Heart left ventricle (tissue), 16 donors: Measurements from ENCODE around the gene CENPVL3. TPM values are rescaled to one million over a fixed set of nuclear protein-coding genes. Genes with fewer than 3 reads are reported as not detected.
A peak's percentile ranks its signal among the peaks of the same experiment; 100 is the strongest.
"Not testable (repeated sequence)": the region's sequence is repeated elsewhere in the genome, so short reads cannot be mapped to it uniquely, and the experiment has no call there.

Experiments used
- ATAC-seq, 4 donors: fragments of 200-7000 bp; cut with Tn5 transposase; one replicate each; pipeline ENCODE4 v1.9.1; 2020 to 2022; ENCODE audit warnings: moderate library complexity in 4 of 4, mild to moderate bottlenecking in 3 of 4, moderate number of reproducible peaks in 1 of 4
- DNase-seq, 5 donors: peaks; one replicate each; pipeline ENCODE4 v3.0.0-alpha.2; 2020
- H3K27ac ChIP-seq, 12 donors: fragments of 200-600 bp; sonication (generic) in 4 of 12; one replicate each; pipeline versions ENCODE4 v1.5.0 to v1.8.0; 2016 to 2022; ENCODE audit warnings: mild to moderate bottlenecking in 2 of 12
- H3K27me3 ChIP-seq, 9 donors: fragments of 200-600 bp; sonication (generic) in 2 of 9; one replicate each; pipeline versions ENCODE4 v1.5.1 to v1.8.0; 2016 to 2022; ENCODE audit warnings: mild to moderate bottlenecking in 3 of 9
- H3K36me3 ChIP-seq, 9 donors: fragments of 200-600 bp; sonication (generic) in 2 of 9; one replicate each; pipeline versions ENCODE4 v1.5.0 to v1.8.0; 2018 to 2022; ENCODE audit warnings: mild to moderate bottlenecking in 2 of 9
- H3K4me1 ChIP-seq, 12 donors: fragments of 200-600 bp; sonication (generic) in 4 of 12; one replicate each; pipeline versions ENCODE4 v1.5.0 to v1.8.0; 2016 to 2022; ENCODE audit warnings: mild to moderate bottlenecking in 3 of 12
- H3K4me3 ChIP-seq, 12 donors: fragments of 200-600 bp; sonication (generic) in 4 of 12; one replicate each; pipeline versions ENCODE4 v1.5.0 to v1.8.0; 2017 to 2022; ENCODE audit warnings: mild to moderate bottlenecking in 9 of 12, moderate library complexity in 4 of 12
- H3K9me3 ChIP-seq, 12 donors: fragments of 200-600 bp; sonication (generic) in 4 of 12; one replicate each; pipeline versions ENCODE4 v1.5.0 to v1.8.0; 2016 to 2022; ENCODE audit warnings: mild to moderate bottlenecking in 1 of 12
- POLR2A ChIP-seq, 2 donors: fragments of 450-650 bp; IDR thresholded peaks; one replicate each; pipeline ENCODE4 v1.6.1; 2017; ENCODE audit warnings: antibody characterized with exemption in 2 of 2, mild to moderate bottlenecking in 2 of 2, moderate library complexity in 2 of 2
- WGBS, 4 donors: extraction: QIAGEN DNeasy Blood & Tissue Kit in 2 of 4; methylation state at CpG; one replicate each; pipeline versions ENCODE4 v1.1.5 to v1.1.7; 2013 to 2018; 5-methylcytosine and 5-hydroxymethylcytosine counted together
- intact Hi-C, 10 donors: fragments of 100-400 bp; cut with DNase I; formaldehyde crosslinking; loops; one replicate each; pipeline versions ENCODE4 v1.11.1 to v1.14.2; 2022
- long read RNA-seq, 3 donors: library from polyadenylated mRNA; unstranded; transcript quantifications; one replicate each; pipeline ENCODE4 v2.0.0, GENCODE V29; 2020 to 2021
- polyA plus RNA-seq, 2 donors: library from polyadenylated mRNA; stranded (reverse); fragments of 200-250 nt; gene quantifications; one replicate each; pipeline ENCODE4 v1.2.3, GENCODE V29; 2013
- total RNA-seq, 9 donors: library from RNA; depleted of rRNA in 2 of 9; stranded (reverse); fragments of >200 nt in 2 of 9; fragmentation: NEBNext Ultra II Directional in 3 of 9; extraction: Animal tissue kit (Norgen Biotek cat#: 25700) in 3 of 9; gene quantifications; one replicate each; pipeline versions ENCODE4 v1.1.0 to v1.2.4, GENCODE V29; 2016 to 2023
- TF ChIP-seq, protein P1 (sequence below), 12 donors: fragments of 200-600 bp; sonication (generic) in 4 of 12; IDR thresholded peaks; one replicate each; pipeline versions ENCODE4 v1.5.0 to v1.8.0; 2018 to 2022; ENCODE audit warnings: antibody characterized with exemption in 12 of 12, mild to moderate bottlenecking in 5 of 12
- donor health status: ischemic (EF 13 %, LVEDD 7.1; RV severe dilation, severe dysfunction).
- donor health status: healthy with polysubstance abuse.
- donor health status: DM: no; HTN: yes; CAD: no.
- donor health status: DM: no; HTN: no; CAD: no.
- donor health status: ischemic (EF 25% LVEDD 6.9; RV normal size, moderate dysfunction).
- donor health status: ischemic (EF 25% LVEDD 5.7; RV mildly dilated, moderate dysfunction).
- donor health status: healthy.
- donor health status: DM: yes; HTN: yes; CAD: no.
- donor health status: ischemic (EF 35%, LVEDD 5.7; RV mildly dilated, moderate dysfunction).
- donor health status: nonischemic (EF 11% LVEDD 7.7; RV severe dilation, severe dysfunction).
- donor health status: DM: yes; HTN: yes; CAD: no.
- donor health status: PGD.
- donor health status: ischemic (EF 29% LVEDD 5.4; RV normal size, mild dysfunction).
- donor health status: nonischemic (EF 23%, LVEDD 6.1; RV moderate dilation, normal function).

The CENPVL3 gene
- not detected for total RNA-seq
- polyA plus RNA-seq = not detected
- long read RNA-seq, donor 1 = 0 reads
- long read RNA-seq, donor 2 = 0 reads
- long read RNA-seq, donor 3 = 0 reads

DNA sequence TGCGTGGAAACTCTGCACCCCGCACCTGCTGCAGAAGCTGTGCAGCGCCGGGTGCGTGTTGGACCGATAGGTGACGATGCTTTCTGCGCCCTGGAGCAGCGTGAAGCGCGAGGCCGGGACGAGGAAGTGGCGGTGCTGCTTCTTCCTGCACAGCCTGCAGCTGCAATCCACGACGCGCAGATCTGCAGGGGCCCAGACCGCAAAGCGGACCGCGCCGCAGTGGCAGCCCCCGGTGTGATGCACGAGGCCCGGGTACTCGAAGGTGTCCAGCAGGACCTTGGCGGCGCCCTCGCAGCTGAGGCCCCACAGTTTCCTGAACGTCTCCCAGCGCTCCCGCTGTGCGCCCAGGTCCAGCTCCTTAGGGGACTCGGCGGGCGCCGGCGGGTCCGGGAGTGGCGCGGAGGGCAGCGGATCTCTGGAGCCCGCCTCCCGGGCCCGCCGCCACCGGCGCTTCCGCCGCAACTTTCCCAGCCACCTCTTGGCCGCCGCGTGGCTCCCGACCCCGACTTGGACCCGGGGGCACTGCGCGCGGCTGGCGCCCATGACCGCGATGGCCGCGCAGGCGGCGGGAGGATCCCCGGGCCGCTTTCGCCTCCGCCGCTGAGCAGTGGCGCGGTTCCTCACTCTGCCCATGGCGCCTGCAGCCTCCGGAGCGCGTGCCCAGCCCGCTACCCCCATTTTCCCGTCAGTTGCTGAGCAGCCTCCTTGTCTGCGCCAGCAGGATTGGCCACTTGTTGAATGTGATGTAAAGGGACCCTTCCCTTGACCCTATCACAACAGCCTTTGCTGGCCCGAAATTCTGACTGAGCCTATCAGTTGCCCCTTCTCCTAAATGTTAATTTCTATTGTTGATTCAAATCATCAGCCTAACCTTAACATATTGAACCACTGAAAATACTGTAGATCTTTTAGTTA, at the start of gene CENPVL3:
TSS of gene CENPVL3 (minus strand) at position 672 of the 915 bp plus-strand sequence. CDS start at position 633, 39 bp downstream.
- Histone ChIP-seq H3K4me3 (peak within 1 kb of the TSS in 1 of 12 donors; percentile 18), H3K27me3 (peaks cover 0 to 75% (median 11%) of the 10 kb centered on the region in 9 donors)
- H3K36me3 ChIP-seq, ATAC-seq, DNase-seq, H3K27ac ChIP-seq, H3K4me1 ChIP-seq, intact Hi-C loops, H3K9me3 ChIP-seq: not testable (repeated sequence)
- WGBS, 4 donors = 1 to 54% (median 25%) methylated on average over 3 to 58 of the region's 81 CpGs

DNA sequence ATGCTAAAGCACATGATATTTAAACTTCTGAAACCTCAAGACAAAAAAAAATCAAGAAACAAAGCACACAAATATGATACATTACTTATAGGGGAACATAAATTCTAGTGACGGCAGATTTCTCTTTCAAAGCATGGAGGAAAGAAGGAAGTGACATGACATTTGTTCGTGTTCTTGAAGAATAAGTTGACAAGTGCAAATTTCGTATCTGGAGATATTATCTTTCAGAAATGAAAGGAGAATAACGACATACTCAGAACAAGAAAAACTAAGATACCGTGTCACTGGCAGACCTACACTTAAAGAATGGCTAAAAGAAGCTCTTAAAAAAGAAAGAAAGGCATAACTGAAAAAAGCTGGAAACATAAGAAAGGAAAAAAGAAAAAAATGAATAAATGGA, 47.3 kb upstream of the CENPVL3 start:
- no peak for ATAC-seq
- TF ChIP-seq, protein P1, sequence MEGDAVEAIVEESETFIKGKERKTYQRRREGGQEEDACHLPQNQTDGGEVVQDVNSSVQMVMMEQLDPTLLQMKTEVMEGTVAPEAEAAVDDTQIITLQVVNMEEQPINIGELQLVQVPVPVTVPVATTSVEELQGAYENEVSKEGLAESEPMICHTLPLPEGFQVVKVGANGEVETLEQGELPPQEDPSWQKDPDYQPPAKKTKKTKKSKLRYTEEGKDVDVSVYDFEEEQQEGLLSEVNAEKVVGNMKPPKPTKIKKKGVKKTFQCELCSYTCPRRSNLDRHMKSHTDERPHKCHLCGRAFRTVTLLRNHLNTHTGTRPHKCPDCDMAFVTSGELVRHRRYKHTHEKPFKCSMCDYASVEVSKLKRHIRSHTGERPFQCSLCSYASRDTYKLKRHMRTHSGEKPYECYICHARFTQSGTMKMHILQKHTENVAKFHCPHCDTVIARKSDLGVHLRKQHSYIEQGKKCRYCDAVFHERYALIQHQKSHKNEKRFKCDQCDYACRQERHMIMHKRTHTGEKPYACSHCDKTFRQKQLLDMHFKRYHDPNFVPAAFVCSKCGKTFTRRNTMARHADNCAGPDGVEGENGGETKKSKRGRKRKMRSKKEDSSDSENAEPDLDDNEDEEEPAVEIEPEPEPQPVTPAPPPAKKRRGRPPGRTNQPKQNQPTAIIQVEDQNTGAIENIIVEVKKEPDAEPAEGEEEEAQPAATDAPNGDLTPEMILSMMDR (IDR thresholded peaks at IDR 0.05) = no peak
- TF ChIP-seq POLR2A (IDR thresholded peaks at IDR 0.05) = no peak
- 51 to 60% (median 56%) methylated on average over 5 of the region's 5 CpGs for WGBS, 4 donors
- H3K4me1 ChIP-seq = no peaks in the 10 kb centered on the region
- H3K27me3 ChIP-seq = peaks cover 0 to 29% (median 0%) of the 10 kb centered on the region in 9 donors
- no peaks in the 10 kb centered on the region for H3K36me3 ChIP-seq
- intact Hi-C loops = no loop called here
- no peak overlapping the region for H3K4me3 ChIP-seq
- no peak overlapping the region for H3K27ac ChIP-seq
- no peak for DNase-seq
- H3K9me3 ChIP-seq = no peaks in the 10 kb centered on the region

DNA sequence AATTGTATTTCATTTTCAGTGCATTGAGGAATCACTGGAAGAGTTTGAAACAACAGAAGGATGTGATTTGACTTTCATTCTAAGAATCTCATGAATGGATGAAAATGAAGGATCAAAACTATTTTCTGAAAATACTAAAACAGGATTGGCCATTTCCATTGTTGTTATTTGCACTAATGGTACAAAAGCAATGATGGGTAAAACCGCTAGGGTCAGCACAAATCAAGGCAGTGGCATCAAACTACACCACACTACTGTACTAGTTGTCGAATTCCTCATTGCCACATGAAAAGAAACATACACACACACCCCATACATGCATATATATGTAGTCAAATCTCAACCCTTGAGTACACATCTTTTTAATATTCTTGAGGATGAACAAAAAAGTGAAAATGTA, 24.7 kb upstream of the CENPVL3 start:
- Histone ChIP-seq H3K9me3 (no peaks in the 10 kb centered on the region), H3K36me3 (no peaks in the 10 kb centered on the region), H3K4me1 (no peaks in the 10 kb centered on the region), H3K27me3 (peaks cover 0 to 47% (median 0%) of the 10 kb centered on the region in 9 donors), H3K4me3 (no peak overlapping the region), H3K27ac (no peak overlapping the region)
- no peak for ATAC-seq
- 37 to 80% (median 60%) methylated on average over 2 of the region's 2 CpGs for WGBS, 4 donors
- DNase-seq = no peak
- intact Hi-C loops = loop anchor here in 1 of 10 donors (5.0 kb wide), 1 partner anchor 219 kb away; no protein-coding TSS in a partner anchor
- TF ChIP-seq, protein P1 (IDR thresholded peaks at IDR 0.05) = no peak
- TF ChIP-seq POLR2A (IDR thresholded peaks at IDR 0.05) = no peak

DNA sequence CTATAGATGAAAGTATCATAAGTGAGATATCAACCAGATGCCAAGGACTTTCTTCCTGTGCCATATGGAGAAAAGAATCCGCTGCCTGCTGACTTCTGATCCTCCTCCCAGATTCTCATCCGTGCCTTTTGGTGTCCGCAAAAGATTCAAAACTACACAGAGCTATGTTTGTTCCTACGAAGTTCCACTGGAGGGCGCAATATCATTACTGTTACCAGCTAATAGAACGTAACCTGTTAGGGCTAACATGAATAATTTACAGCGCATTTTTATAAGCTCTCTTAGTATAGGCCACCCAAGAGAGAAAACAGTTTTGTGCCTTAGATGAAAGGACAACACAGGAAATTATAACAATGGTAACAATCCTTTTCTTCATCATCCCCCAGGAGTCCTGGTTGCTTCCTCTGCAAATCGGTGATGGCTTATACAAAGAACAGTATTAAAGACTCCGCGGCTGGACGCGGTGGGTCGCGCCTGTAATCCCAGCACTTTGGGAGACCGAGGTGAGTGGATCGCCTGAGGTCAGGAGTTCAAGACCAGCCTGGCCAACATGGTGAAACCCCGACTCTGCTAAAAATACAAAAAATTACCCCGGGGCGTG, 22.8 kb upstream of the CENPVL3 start:
- Histone ChIP-seq H3K27ac (no peak overlapping the region), H3K4me1 (no peaks in the 10 kb centered on the region), H3K36me3 (no peaks in the 10 kb centered on the region), H3K9me3 (no peaks in the 10 kb centered on the region), H3K27me3 (peaks cover 0 to 66% (median 0%) of the 10 kb centered on the region in 9 donors), H3K4me3 (no peak overlapping the region)
- TF ChIP-seq, protein P1 (IDR thresholded peaks at IDR 0.05) = peak in 10 of 12 donors; percentile 9 to 39 (median 27)
- TF ChIP-seq POLR2A (IDR thresholded peaks at IDR 0.05) = no peak
- WGBS, 4 donors = 24 to 44% (median 31%) methylated on average over 19 of the region's 19 CpGs
- ATAC-seq (no peak), DNase-seq (no peak)
- intact Hi-C loops = loop anchor here in 1 of 10 donors (5.0 kb wide), 1 partner anchor 221 kb away; no protein-coding TSS in a partner anchor

DNA sequence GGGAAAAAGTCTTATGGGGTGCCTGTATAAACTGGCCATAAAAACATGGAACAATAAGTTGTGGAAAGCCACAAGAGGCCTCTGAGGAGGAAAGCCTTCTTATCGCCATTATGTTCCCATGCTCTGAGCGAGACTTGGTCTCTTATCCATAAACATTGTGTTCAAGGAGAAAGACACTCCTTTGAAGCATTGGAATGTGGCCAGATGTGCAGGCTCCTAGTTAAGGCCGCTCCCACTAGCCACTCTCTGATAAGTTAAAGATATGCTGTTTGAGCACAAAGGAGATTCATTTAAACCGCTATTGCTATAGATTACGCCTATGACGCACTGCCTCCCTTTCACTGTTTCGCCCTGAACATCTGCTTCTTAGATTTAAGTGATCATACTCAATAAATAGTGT, 17.8 kb upstream of the CENPVL3 start:
- H3K36me3 ChIP-seq, H3K27ac ChIP-seq, H3K4me3 ChIP-seq, ATAC-seq, intact Hi-C loops, H3K9me3 ChIP-seq, H3K4me1 ChIP-seq, DNase-seq: not testable (repeated sequence)
- peaks cover 0 to 70% (median 0%) of the 10 kb centered on the region in 9 donors for H3K27me3 ChIP-seq
- 42 to 64% (median 54%) methylated on average over 7 of the region's 7 CpGs for WGBS, 4 donors
